ENCODE data around the gene IFT81. TPM values are rescaled to one million over a fixed set of nuclear protein-coding genes. Genes with fewer than 3 reads are reported as not detected.

IFT81 gene
- total RNA-seq, 6 experiments from 2014 or later = 1.3 to 5.1 (median 2.5) TPM

DNA sequence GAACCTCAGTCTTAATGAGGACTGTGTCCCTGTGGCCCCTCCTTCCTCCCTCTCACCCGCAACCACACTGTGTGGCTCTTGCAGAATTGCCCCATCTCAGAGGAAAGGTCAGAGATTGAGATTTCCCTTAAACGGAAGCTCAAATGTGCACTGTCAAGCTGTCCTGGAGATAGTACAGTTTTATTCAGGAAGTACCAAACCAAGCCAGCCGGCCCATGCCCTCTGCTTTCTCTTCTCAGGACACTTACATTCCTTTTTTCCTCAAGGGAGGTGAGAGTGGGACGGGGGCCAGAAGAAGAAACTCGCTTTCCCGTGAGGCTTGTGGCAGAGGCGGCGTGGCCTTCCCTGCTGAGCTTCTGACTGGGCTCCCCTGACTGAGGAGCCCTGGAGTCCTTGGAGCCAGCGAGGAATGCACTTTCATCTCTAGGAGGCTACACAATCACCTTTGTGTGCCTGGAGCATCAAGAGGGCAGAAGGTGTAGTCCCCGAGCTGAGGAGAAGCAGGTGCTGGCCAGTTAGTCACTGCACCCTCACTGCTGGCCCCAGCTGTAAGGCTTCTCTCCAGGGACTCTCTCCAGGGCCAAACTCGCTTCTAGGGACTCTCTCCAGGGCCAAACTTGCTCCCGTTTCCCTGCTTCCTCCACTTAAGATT is 132.7 kb downstream of the IFT81 start:
- Histone ChIP-seq H3K36me3 (no peaks in the 10 kb centered on the region), H3K4me1 (peaks cover 0 to 18% (median 0%) of the 10 kb centered on the region in 4 donors), H3K27me3 (no peaks in the 10 kb centered on the region), H3K27ac (no peak overlapping the region), H3K4me3 (no peak overlapping the region), H3K9me3 (no peaks in the 10 kb centered on the region)
- TF ChIP-seq, protein P1, sequence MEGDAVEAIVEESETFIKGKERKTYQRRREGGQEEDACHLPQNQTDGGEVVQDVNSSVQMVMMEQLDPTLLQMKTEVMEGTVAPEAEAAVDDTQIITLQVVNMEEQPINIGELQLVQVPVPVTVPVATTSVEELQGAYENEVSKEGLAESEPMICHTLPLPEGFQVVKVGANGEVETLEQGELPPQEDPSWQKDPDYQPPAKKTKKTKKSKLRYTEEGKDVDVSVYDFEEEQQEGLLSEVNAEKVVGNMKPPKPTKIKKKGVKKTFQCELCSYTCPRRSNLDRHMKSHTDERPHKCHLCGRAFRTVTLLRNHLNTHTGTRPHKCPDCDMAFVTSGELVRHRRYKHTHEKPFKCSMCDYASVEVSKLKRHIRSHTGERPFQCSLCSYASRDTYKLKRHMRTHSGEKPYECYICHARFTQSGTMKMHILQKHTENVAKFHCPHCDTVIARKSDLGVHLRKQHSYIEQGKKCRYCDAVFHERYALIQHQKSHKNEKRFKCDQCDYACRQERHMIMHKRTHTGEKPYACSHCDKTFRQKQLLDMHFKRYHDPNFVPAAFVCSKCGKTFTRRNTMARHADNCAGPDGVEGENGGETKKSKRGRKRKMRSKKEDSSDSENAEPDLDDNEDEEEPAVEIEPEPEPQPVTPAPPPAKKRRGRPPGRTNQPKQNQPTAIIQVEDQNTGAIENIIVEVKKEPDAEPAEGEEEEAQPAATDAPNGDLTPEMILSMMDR (IDR thresholded peaks at IDR 0.05) = no peak
- no peak for TF ChIP-seq POLR2A (IDR thresholded peaks at IDR 0.05)
- ATAC-seq (peak; percentile 54 to 64 (median 60)), DNase-seq (peak in 1 of 3 donors; percentile 33)
- 50% methylated on average over 5 of the region's 12 CpGs for WGBS (ENCODE audit: insufficient coverage, low coverage, low lambda C conversion rate, missing lambda C conversion rate)
- intact Hi-C loops (cut with DNase I) = no loop called here

DNA sequence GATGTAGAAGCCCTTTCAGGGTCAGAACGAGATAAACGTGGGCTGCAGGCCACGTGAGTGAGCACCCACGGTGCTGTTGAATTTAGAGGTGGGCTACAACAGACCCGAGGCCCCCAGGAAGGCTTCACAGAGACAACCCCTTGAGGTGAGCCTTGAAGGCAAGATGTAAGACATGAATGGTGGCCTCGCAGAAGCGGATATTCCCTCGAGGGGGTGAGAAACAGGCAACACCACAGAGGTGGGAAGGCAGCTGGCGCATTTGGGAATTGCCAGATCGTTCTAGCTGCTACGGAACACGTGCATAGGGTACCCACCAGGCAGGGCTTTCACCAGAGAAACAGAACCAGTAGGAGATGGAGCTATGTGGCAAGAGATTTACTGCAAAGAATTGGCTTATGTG is 134.3 kb downstream of the IFT81 start:
- Histone ChIP-seq H3K27me3 (no peaks in the 10 kb centered on the region), H3K9me3 (no peaks in the 10 kb centered on the region), H3K4me3 (no peak overlapping the region), H3K27ac (no peak overlapping the region), H3K4me1 (peaks cover 0 to 13% (median 0%) of the 10 kb centered on the region in 4 donors), H3K36me3 (no peaks in the 10 kb centered on the region)
- WGBS (ENCODE audit: insufficient coverage, low coverage, low lambda C conversion rate, missing lambda C conversion rate) = 89% methylated on average over 7 of the region's 12 CpGs
- DNase-seq (no peak), ATAC-seq (no peak)
- intact Hi-C loops (cut with DNase I) = no loop called here
- TF ChIP-seq, protein P1 (IDR thresholded peaks at IDR 0.05) = no peak
- no peak for TF ChIP-seq POLR2A (IDR thresholded peaks at IDR 0.05)

DNA sequence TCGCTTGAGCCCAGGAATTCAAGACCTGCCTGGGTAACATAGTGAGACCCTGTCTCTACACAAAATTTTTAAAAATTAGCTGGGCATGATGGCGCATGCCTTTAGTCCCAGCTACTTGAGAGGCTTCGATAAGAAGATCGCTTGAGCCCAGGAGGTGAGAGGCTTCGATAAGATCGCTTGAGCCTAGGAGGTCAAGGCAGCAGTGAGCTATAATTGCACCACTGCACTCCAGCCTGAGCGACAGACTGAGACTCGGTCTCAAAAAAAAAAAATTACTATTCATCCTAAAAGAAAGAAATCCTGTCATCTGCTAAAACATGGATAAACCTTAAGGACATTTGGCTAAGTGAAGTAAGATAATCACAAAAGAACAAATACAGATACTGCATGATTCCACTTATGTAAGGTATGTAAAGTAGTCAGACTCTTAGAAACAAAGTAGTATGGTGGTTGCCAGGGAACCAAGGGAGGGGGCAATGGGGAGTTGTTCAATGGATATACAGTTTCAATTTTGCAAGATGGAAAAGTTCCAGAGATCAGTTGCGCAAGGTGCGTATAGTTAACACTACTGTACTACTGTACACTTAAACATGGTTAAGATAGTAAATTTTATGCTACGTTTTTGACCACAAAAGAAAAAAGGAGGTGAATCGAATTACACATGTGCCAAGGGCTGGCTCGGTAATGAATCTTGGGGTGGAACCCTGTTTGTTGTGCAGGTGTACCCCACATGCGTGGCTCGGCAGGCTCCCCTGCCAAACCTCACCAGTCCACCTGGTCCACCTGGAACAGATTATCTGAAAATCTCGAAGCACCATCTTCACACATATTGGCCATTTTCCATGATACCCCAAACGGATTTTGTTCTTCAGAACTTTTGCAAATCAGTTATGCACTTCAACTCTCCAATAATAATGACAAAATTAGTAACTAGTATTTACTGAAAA is 138.6 kb downstream of the IFT81 start:
- no peak overlapping the region for H3K27ac ChIP-seq
- DNase-seq (no peak), ATAC-seq (no peak)
- no peaks in the 10 kb centered on the region for H3K9me3 ChIP-seq
- no peaks in the 10 kb centered on the region for H3K4me1 ChIP-seq
- no peaks in the 10 kb centered on the region for H3K36me3 ChIP-seq
- H3K4me3 ChIP-seq = no peak overlapping the region
- intact Hi-C loops (cut with DNase I) = no loop called here
- no peak for TF ChIP-seq POLR2A (IDR thresholded peaks at IDR 0.05)
- TF ChIP-seq, protein P1 (IDR thresholded peaks at IDR 0.05) = no peak
- WGBS (ENCODE audit: insufficient coverage, low coverage, low lambda C conversion rate, missing lambda C conversion rate) = 88% methylated on average over 16 of the region's 17 CpGs
- H3K27me3 ChIP-seq = no peaks in the 10 kb centered on the region

DNA sequence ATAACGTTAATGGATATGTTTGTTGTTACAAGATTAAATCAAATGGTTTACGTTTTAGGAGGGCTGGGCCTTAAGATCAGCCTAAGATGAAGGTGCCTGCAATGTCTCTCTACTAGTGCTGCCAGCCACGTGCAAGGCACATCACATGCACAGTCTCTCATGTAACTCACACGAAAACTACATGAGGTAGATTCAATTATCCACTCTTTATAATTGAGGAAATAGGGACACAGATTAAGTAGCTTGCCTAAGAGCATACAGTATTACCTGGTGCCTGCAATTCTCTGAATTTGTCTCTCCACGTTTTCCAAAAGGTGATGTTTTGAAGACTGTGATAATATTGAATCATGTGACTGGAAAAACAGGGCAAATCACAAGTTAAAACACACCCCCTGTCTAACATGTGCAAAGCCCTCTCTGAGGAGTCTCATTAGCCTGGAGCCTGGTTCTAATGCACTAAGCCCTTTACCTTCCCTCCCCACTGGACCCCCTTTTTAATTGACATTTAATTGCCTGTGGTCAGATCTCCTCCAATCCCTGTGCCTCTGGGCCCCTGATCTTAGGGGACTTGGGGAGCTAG is 142.3 kb downstream of the IFT81 start:
- Histone ChIP-seq H3K36me3 (no peaks in the 10 kb centered on the region), H3K9me3 (no peaks in the 10 kb centered on the region), H3K27me3 (no peaks in the 10 kb centered on the region), H3K27ac (no peak overlapping the region), H3K4me1 (peaks cover 0 to 10% (median 0%) of the 10 kb centered on the region in 4 donors), H3K4me3 (no peak overlapping the region)
- WGBS (ENCODE audit: insufficient coverage, low coverage, low lambda C conversion rate, missing lambda C conversion rate) = 80% methylated on average over 5 of the region's 5 CpGs
- ATAC-seq (no peak), DNase-seq (no peak)
- intact Hi-C loops (cut with DNase I) = no loop called here
- TF ChIP-seq POLR2A (IDR thresholded peaks at IDR 0.05) = no peak
- TF ChIP-seq, protein P1 (IDR thresholded peaks at IDR 0.05) = no peak
